Epithelial cell of esophagus (primary cell): ENCODE results near the gene SUMO3.

Experiments used
- DNase-seq: peaks from one replicate; pipeline ENCODE4 v3.0.0; 2010; ENCODE audit warnings: low read depth
- H3K4me3 ChIP-seq: 2 replicates; pipeline ENCODE4 v1.5.1; 2011; ENCODE audit warnings: mild to moderate bottlenecking, low read length, control low read depth
- CTCF ChIP-seq: IDR thresholded peaks from 2 replicates; pipeline ENCODE4 v1.5.1; 2011; ENCODE audit warnings: low read depth, mild to moderate bottlenecking, low read length, control low read depth, inconsistent platforms; ENCODE audit not compliant: insufficient read depth; ENCODE audit errors: missing control alignments

Gene SUMO3

GRCh38 chr21:44789880-44790279 lies 28.0 kb downstream of the SUMO3 start:
- TF ChIP-seq CTCF: no peak
- no peak for DNase-seq
- no peak overlapping the region for H3K4me3 ChIP-seq

GRCh38 chr21:44785620-44786335 lies 32.1 kb downstream of the SUMO3 start:
- no peak for TF ChIP-seq CTCF
- no peak overlapping the region for H3K4me3 ChIP-seq
- no peak for DNase-seq

GRCh38 chr21:44784810-44785209 lies 33.1 kb downstream of the SUMO3 start:
- DNase-seq: no peak
- no peak for TF ChIP-seq CTCF
- no peak overlapping the region for H3K4me3 ChIP-seq

GRCh38 chr21:44783020-44783696 lies 34.7 kb downstream of the SUMO3 start:
- H3K4me3 ChIP-seq: no peak overlapping the region
- DNase-seq: no peak
- no peak for TF ChIP-seq CTCF

GRCh38 chr21:44780767-44781459 lies 36.9 kb downstream of the SUMO3 start:
- TF ChIP-seq CTCF: no peak
- H3K4me3 ChIP-seq: no peak overlapping the region
- DNase-seq: no peak

GRCh38 chr21:44780137-44780502 lies 37.7 kb downstream of the SUMO3 start:
- DNase-seq: no peak
- no peak overlapping the region for H3K4me3 ChIP-seq
- no peak for TF ChIP-seq CTCF
